SK-N-SH (cell line): ENCODE results near the gene HCST. TPM values are rescaled to one million over a fixed set of nuclear protein-coding genes. Genes with fewer than 3 reads are reported as not detected.

Experiments used
- CTCF ChIA-PET: fragments of 300-600, 350-600 bp; formaldehyde crosslinking; extraction: SDS; loops from one replicate; lab custom pipeline; 2021; lab: Yijun Ruan, JAX
- POLR2A ChIA-PET: fragments of 350-600 bp; sonication (Branson Sonifier 250); formaldehyde crosslinking; extraction: SDS; loops from one replicate; lab custom pipeline; 2020; ENCODE audit warnings: antibody characterized with exemption, inconsistent platforms; lab: Yijun Ruan, JAX
- DNase-seq: peaks from one replicate; pipeline ENCODE4 v3.0.0; 2012
- H2AFZ ChIP-seq: fragments of 200-600 bp; sonication (generic); 2 replicates; pipeline ENCODE4 v1.8.1; 2016; ENCODE audit warnings: antibody characterized with exemption, mild to moderate bottlenecking, low read depth
- H3F3A ChIP-seq: fragments of 200-600 bp; sonication (generic); replicated peaks from 2 replicates; pipeline ENCODE3; 2016; ENCODE audit warnings: antibody characterized with exemption, mild to moderate bottlenecking; ENCODE audit not compliant: insufficient read depth
- H3K27ac ChIP-seq, 2 experiments: fragments of 200-500 bp in 1 of 2; fragments of 200-600 bp in 1 of 2; sonication (Bioruptor generic) in 1 of 2; sonication (generic), shearing (Covaris generic) in 1 of 2; 2 replicates each; pipeline versions ENCODE4 v1.5.1 to v1.6.1; 2014 to 2016; ENCODE audit warnings: low read depth in 2 of 2, inconsistent platforms in 1 of 2, low read length in 1 of 2, mild to moderate bottlenecking in 1 of 2, mixed read lengths in 1 of 2
- H3K27me3 ChIP-seq: fragments of 200-600 bp; sonication (generic), shearing (Covaris generic); 2 replicates; pipeline ENCODE4 v1.6.1; 2016; ENCODE audit warnings: mixed run types; ENCODE audit not compliant: insufficient read depth
- H3K36me3 ChIP-seq, 2 experiments: fragments of 200-500 bp in 1 of 2; fragments of 200-600 bp in 1 of 2; sonication (Bioruptor generic) in 1 of 2; sonication (generic) in 1 of 2; replicated peaks in 1 of 2; 2 replicates each; pipeline versions ENCODE3 to v1.5.1; 2014 to 2016; ENCODE audit warnings: low read length in 1 of 2, mild to moderate bottlenecking in 1 of 2; ENCODE audit not compliant: insufficient read depth in 2 of 2, control insufficient read depth in 1 of 2
- H3K4me1 ChIP-seq, 2 experiments: fragments of 200-500 bp in 1 of 2; fragments of 200-600 bp in 1 of 2; sonication (Bioruptor generic) in 1 of 2; sonication (generic), shearing (Covaris generic) in 1 of 2; 2 replicates each; pipeline versions ENCODE4 v1.5.1 to v1.6.1; 2014 to 2016; ENCODE audit warnings: low read depth in 1 of 2, low read length in 1 of 2, mixed run types in 1 of 2; ENCODE audit not compliant: insufficient read depth in 2 of 2, control insufficient read depth in 1 of 2
- H3K4me2 ChIP-seq: fragments of 200-600 bp; sonication (generic), shearing (Covaris generic); 2 replicates; pipeline ENCODE4 v1.6.1; 2017; ENCODE audit warnings: mixed run types
- H3K4me3 ChIP-seq, 2 experiments: fragments of 200-500 bp in 1 of 2; fragments of 200-600 bp in 1 of 2; sonication (Bioruptor generic) in 1 of 2; sonication (generic), shearing (Covaris generic) in 1 of 2; 2 replicates each; pipeline versions ENCODE4 v1.5.1 to v1.8.1; 2014 to 2016; ENCODE audit warnings: low read depth in 2 of 2, inconsistent platforms in 1 of 2, low read length in 1 of 2, mild to moderate bottlenecking in 1 of 2, mixed read lengths in 1 of 2, moderate library complexity in 1 of 2
- H3K79me2 ChIP-seq: fragments of 200-600 bp; sonication (generic); 2 replicates; pipeline ENCODE4 v1.8.1; 2017; ENCODE audit warnings: mild to moderate bottlenecking; ENCODE audit not compliant: insufficient read depth
- H3K9ac ChIP-seq: fragments of 200-600 bp; sonication (generic); 2 replicates; pipeline ENCODE4 v1.6.1; 2017; ENCODE audit warnings: mixed run types
- H3K9me2 ChIP-seq: fragments of 200-600 bp; sonication (generic); 2 replicates; pipeline ENCODE4 v1.6.1; 2017; ENCODE audit warnings: mixed run types
- H3K9me3 ChIP-seq: fragments of 200-600 bp; sonication (generic); 2 replicates; pipeline ENCODE4 v1.6.1; 2017; ENCODE audit warnings: mixed run types, mild to moderate bottlenecking, moderate library complexity
- H4K20me1 ChIP-seq: fragments of 200-600 bp; sonication (generic); 2 replicates; pipeline ENCODE4 v1.6.1; 2017; ENCODE audit warnings: mild to moderate bottlenecking, mixed run types; ENCODE audit not compliant: insufficient read depth
- CTCF ChIP-seq: fragments of 200-600 bp; sonication (generic); IDR thresholded peaks from 2 replicates; pipeline ENCODE4 v1.6.1; 2017; ENCODE audit warnings: antibody characterized with exemption, mild to moderate bottlenecking, moderate library complexity
- ELF1 ChIP-seq: IDR thresholded peaks from 2 replicates; pipeline ENCODE4 v1.4.0; 2012
- JUND ChIP-seq: IDR thresholded peaks from 2 replicates; pipeline ENCODE4 v1.4.0; 2012
- MXI1 ChIP-seq: IDR thresholded peaks from 2 replicates; pipeline ENCODE4 v1.6.1; 2012; ENCODE audit warnings: mild to moderate bottlenecking, low read depth, low read length, improper control_type of control experiment
- NRF1 ChIP-seq: IDR thresholded peaks from 2 replicates; pipeline ENCODE4 v1.6.1; 2012; ENCODE audit warnings: low read depth, mild to moderate bottlenecking, low read length
- POLR2AphosphoS5 ChIP-seq: IDR thresholded peaks from 2 replicates; pipeline ENCODE4 v1.6.1; 2012; ENCODE audit warnings: low read depth, low read length
- RAD21 ChIP-seq: IDR thresholded peaks from 2 replicates; pipeline ENCODE4 v1.6.1; 2012; ENCODE audit warnings: mild to moderate bottlenecking, low read length
- RCOR1 ChIP-seq: fragments of 150-350 bp; IDR thresholded peaks from 2 replicates; pipeline ENCODE4 v1.6.1; 2017; ENCODE audit warnings: antibody characterized with exemption, low read length
- REST ChIP-seq: IDR thresholded peaks from 2 replicates; pipeline ENCODE4 v1.6.1; 2012; ENCODE audit warnings: mild to moderate bottlenecking, low read depth, low read length, moderate library complexity
- RFX5 ChIP-seq: IDR thresholded peaks from 2 replicates; pipeline ENCODE4 v1.6.1; 2012; ENCODE audit warnings: mild to moderate bottlenecking, improper control_type of control experiment, low read length
- SMC3 ChIP-seq: IDR thresholded peaks from 2 replicates; pipeline ENCODE4 v1.6.1; 2012; ENCODE audit warnings: low read depth, low read length, improper control_type of control experiment
- YY1 ChIP-seq: IDR thresholded peaks from 2 replicates; pipeline ENCODE4 v1.4.0; 2012; ENCODE audit warnings: low read depth, mild to moderate bottlenecking
- ZBTB33 ChIP-seq: IDR thresholded peaks from 2 replicates; pipeline ENCODE4 v1.4.0; 2012; ENCODE audit warnings: low read depth, borderline replicate concordance
- WGBS: methylation state at CpG from one replicate; pipeline ENCODE4 v1.1.6; 2017; ENCODE audit warnings: low lambda C conversion rate; 5-methylcytosine and 5-hydroxymethylcytosine counted together
- polyA plus RNA-seq, 3 experiments: library from polyadenylated mRNA; depleted of rRNA; stranded (reverse); fragments of >200 nt; gene quantifications; 2 replicates each; pipeline ENCODE4 v1.2.3, GENCODE V29; 2012
- TF ChIP-seq, protein P1 (sequence below): fragments of 150-350 bp; IDR thresholded peaks from 2 replicates; pipeline ENCODE4 v1.6.1; 2017; ENCODE audit warnings: antibody characterized with exemption, low read length, low read depth, borderline replicate concordance

Gene HCST
- polyA plus RNA-seq, 1 of the 3 experiments (the other 2 are of a cell fraction) = 0.59 TPM

GRCh38 chr19:35879770-35880317, 22.5 kb upstream of the HCST start (continued):
- TF ChIP-seq MXI1 (0 out of 2 replicates have a peak, but pooled peaks have one; percentile 41), RFX5 (no peak), ZBTB33 (no peak), CTCF (no peak)

DNA sequence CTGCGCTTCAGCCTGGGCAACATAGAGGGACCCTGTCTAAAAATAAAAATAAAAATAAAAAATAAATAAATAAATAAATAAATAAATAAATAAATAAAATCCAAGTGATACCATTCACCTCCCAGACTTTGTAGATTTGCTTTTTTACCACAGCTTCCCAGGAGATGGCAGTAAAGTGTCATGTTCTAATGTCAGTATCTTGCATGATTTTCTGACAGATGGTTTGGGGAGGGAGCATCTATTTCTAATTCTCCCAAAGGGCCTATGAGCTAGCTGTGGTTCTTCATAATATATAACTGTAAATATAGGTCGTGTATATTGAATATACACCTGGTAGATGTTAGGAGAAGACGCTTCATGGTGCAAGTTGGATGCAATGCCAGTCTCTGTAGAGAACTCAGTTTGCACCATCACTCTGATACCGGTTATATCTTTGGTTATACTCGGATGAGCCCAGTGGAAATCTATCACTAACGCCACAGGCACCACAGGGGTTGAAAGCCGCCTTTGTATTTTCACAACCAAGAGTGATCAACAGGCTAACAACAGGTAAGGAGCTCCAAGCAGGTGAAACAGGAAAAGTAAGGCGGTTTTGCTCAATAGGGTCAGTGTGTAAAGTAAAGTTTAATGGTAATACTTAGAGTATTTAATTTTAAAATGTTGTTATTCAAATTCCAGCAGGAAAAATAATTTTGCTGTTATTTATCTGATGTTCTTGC, 20.1 kb upstream of the HCST start:
- Histone ChIP-seq H3K27ac (no peak overlapping the region), H3K9ac (no peak overlapping the region), H3K4me3 (no peak overlapping the region), H4K20me1 (0 out of 2 replicates have a peak, but pooled peaks cover 5% of the 10 kb centered on the region), H3K9me3 (no peaks in the 10 kb centered on the region), H3K79me2 (no peaks in the 10 kb centered on the region), H3K27me3 (no peaks in the 10 kb centered on the region), H3F3A (no peaks in the 10 kb centered on the region), H3K4me2 (no peak overlapping the region), H3K36me3 (no peaks in the 10 kb centered on the region), H2AFZ (no peak overlapping the region), H3K4me1 (no peaks in the 10 kb centered on the region; a peak in 1 of 4 replicates), H3K9me2 (no peaks in the 10 kb centered on the region)
- TF ChIP-seq MXI1 = peak; percentile 62; the same call in 1 of the 2 replicates
- TF ChIP-seq, protein P1, sequence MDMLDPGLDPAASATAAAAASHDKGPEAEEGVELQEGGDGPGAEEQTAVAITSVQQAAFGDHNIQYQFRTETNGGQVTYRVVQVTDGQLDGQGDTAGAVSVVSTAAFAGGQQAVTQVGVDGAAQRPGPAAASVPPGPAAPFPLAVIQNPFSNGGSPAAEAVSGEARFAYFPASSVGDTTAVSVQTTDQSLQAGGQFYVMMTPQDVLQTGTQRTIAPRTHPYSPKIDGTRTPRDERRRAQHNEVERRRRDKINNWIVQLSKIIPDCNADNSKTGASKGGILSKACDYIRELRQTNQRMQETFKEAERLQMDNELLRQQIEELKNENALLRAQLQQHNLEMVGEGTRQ = no peak
- peak; percentile 87 for TF ChIP-seq RAD21
- no peak for TF ChIP-seq YY1
- no peak for TF ChIP-seq RCOR1
- no peak for TF ChIP-seq POLR2AphosphoS5
- TF ChIP-seq REST = peak; percentile 8; the same call in 1 of the 2 replicates
- peak; percentile 76 for TF ChIP-seq SMC3
- TF ChIP-seq JUND = no peak
- TF ChIP-seq CTCF = peak; percentile 61
- TF ChIP-seq NRF1 = no peak
- TF ChIP-seq ELF1 = no peak
- DNase-seq = peak; percentile 79
- 27% methylated on average over 8 of the region's 8 CpGs for WGBS
- ChIA-PET CTCF (interaction anchor here (0.7 to 6.3 kb wide), 19 partner anchors 9 to 298 kb away, joined by 3 to 57 read pairs (median 4); partner anchors contain the start of genes APLP1, POLR2I and TBCB), POLR2A (no interaction called here)
